NCI-H82 treated with DMSO at 0.1 percent for 48 hours (cell line): ENCODE results near the gene WNT7A.

ENCODE experiments used
- DNase-seq: peaks from one replicate; lab custom pipeline; 2025; ENCODE audit not compliant: unreplicated experiment; lab: John Stamatoyannopoulos, UW

The WNT7A gene

DNA sequence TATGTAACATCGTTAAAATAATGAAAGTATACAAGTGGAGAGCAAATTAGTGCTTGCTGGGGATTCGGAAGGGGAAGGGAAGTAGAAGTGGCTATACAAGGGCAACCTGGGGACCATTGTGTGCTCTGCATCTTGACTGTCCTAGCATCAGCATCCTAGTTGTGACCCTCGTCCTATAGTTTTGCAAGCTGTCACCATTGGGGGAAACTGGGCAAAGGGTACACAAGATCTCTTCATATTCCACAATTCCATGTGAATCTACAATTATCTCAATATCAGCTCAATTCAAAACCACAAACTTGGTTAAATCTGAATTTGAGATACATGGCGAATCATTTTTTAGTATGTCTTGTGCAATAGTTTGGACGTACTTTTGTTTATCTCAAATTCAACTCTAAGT lies 30.9 kb downstream of the WNT7A start:
- DNase-seq: no peak

DNA sequence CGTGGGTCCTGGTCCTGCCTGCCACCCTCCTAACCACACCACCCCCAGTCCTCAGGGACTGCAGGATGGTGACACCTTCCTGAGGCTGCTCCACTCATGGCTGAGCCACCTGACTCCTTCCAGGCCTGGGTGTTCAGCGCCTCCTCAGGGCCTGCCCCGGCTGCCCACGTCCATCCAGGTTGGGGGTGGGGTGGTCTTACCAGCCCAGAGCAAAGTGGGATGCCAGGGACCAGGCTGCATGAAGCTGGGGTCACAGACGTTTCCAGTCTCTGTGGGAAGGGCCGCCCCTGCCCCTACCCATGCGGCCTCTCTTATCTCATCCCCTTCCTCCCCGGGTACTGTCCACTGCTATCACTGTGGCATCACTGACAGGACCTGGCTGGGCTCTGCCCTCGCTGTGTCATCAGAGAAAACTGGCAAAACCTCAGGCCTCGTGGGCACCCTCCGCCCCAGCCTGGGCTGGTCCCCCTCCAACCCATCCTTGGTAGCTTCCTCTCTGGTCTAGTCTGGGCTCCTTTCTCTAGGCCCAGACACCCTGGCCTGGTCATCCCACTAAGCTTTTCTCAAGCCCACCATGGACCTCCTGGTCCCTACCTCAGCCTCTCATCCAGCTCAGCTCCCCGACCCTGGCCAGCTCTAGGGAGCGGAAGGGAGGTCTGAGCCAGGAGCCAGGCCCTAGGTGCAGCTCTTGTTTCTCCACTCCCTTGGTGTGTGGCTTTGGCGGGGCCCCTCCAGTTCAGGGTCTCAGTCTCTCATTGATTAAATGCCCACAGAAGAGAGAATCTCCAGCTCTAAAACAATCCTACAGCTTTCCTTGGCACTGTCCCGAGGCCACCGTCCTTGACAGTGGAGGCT lies 32.9 kb downstream of the WNT7A start:
- no peak for DNase-seq

DNA sequence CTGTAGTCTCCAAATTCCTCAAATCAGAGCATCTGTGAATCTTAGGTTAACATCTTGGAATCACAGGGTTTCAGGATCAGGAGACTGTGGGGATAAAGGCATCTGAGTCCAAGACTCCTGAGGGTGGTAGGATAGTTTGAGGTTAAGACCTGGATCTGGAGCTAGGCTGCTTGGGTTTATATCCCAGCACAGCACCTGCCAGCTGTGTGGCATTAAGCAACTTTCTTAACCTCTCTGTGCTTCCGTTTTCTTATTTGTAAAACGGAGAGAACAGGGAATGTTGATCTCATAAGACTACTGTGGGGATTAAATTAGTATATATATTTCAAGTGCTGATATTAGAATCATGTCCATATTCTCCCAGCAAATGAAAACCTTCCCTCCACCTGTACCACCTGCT lies 33.6 kb downstream of the WNT7A start:
- DNase-seq: no peak

DNA sequence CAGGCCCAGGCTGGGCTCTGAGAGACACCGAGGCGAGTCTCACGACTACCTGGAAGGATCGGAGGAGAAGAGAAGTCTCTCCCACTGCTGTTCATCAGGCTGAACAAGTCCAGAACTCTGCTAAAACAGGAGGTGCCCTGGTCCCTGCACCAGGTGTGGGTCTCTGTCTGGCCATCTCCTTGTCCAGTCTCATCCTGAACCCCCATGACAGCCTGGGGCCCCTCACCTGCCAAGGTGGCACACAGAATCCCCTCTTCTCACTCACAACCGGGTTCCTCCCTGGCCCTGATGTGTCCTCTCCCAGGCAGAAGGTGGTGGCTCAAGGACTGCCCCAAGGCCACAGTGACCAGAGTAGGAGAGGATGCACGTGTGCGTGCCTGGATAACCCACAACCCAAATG lies 34.1 kb downstream of the WNT7A start:
- no peak for DNase-seq

DNA sequence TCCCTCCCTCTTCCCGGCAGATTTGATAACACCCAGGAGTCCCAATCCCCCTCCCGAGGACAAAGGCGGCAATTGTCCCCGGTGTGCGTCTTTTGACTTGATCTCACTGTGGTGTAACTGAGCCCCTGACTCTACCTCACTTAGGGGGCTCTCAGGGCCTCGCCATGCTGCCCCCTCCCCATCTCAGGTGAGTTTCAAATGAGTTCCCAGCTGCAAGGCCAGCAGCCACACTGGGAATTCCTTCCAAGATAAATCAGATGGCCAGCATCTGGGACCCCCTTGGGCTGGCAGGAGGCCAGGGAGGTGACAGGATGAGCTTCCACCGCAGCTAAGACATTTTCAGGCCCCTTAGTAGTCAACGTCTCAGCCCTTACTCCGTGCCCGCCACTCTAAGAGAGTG lies 35.0 kb downstream of the WNT7A start:
- no peak for DNase-seq

DNA sequence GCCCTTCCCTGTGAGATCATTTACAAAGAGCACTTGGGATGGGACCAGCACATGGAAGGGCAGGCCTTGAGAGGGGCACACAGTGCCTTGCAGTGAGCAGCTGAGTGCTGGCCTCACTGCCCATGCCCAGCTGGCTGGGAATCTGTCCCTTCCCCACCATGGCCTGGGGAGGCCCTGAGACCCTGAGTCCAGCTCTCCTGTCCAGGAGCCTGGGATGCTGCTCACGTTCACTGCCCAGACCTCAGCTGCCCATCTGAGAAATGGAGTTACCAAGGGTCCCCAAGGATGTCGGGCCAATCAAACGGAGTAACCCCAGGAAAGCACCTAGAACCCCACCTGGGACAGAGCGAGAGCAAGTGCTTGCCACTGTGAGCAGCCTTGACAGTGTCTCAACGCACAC lies 35.6 kb downstream of the WNT7A start:
- DNase-seq: no peak

DNA sequence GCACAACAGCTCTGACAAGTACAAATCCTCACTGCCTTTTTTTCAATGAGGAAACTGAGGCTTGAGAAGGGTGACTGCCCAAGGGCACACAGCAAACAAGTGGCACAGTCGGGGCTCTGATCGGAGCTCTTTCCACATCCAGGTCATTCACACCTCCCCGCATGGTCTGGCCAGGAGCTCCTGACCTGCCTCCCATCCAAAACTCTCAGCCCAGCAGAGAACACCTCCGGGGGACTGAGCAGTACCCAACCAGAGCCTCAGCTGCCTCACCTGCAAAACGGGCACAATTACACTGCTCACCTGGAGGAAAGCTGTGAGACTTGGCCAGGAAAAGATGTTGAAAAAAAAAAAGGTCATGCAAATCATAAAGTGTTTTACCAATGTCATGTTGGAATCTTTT lies 36.5 kb downstream of the WNT7A start:
- DNase-seq: no peak

DNA sequence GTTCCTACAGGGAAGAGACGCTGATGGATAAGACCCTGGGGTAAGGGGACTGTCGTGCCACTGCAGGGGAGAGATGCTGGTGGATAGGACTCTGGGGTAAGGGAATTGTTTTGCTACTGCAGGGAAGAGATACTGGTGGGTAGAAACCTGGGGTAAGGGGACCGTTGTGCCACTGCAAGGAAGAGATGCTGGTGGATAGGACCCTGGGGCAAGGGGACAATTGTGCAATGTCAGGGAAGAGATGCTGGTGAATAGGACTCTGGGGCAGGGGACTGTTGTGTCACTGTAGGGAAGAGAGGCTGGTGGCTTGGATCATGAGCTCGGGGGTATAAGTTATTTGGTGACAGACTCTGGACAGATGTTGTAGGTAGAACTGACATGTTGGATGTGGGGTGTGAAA lies 37.6 kb downstream of the WNT7A start:
- no peak for DNase-seq

DNA sequence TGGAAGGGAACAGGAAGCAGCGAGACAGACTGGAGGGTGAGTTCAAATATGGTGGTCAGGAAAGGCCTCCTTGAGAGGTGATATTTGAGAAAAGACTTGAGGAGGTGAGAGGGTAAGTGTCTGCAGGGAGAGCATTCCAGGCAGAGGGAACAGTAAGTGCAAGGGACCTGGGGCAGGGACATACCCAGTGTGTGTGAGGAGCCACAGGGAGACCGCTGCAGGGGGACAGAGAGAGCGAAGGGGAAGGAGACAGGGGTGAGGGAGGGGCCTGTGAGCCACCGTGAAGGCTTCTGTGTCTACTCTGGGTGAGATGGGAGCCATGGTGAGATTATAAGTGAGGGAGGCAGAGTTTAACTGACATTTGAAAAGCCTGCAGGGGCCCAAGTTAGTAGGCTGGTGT lies 38.0 kb downstream of the WNT7A start:
- no peak for DNase-seq

DNA sequence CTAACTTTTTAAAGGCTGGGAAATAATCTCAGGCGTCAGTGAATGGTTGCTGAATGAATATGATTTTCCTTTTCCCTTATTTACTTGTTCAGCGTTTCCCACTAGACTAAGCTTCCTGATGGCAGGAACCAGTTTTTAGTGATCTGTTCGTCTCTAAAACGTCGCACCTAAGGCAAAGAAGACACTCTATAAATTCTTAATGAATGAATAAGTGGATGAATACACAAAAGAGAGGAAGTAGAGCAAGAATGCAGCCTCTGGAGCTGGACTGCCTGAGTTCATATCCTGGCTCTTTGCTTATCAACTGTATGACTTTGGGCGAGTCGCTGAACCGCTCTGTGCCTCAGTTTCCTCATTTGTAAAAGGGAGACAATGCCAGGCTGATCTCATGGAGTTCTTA lies 38.7 kb downstream of the WNT7A start:
- DNase-seq: no peak

DNA sequence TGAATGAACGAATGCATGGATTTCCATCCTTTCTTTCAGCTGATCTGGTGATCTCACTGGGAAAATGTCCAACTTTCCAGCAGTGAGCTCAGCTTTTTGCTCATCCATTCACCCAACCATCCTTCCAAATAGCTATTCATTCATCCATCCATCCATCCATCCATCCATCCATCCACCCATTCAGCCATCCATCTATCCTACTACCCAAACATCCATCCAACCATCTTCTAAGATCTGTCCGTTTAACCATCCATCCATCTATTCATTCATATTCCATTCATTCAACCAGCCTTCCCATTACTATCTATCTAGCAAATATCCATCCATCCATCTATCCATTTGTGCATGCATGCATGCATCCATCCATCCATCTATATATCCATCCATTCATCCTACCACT lies 39.4 kb downstream of the WNT7A start:
- DNase-seq: no peak

DNA sequence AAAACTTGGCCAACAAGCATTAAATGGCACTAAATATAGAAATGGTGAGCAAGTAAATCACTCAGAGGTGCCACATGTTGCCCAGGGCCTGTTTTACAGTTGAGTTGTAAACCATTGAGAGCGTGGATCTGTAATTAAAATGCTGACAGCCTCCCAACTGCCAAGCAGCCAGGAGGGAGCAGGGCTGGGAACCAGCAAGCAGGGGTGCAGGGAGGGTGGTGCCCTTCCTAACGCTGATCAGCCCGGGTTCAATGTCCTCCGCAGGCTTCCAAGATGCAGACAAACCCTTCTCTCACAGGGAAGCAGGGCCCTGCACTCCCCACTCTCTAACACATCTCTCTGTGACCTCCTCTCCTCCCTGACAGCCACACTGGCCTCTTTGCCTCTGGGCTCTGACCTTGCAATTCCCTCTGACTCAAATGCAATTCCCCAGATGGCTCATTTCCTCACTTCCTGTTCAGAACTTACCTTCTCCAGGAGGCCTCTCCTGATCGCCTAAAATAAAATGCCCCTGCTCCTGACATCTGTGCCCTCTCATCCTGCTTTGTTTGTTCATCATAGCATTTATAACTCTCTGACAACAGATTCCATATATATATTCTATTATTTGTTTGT lies 40.0 kb downstream of the WNT7A start:
- DNase-seq: no peak

DNA sequence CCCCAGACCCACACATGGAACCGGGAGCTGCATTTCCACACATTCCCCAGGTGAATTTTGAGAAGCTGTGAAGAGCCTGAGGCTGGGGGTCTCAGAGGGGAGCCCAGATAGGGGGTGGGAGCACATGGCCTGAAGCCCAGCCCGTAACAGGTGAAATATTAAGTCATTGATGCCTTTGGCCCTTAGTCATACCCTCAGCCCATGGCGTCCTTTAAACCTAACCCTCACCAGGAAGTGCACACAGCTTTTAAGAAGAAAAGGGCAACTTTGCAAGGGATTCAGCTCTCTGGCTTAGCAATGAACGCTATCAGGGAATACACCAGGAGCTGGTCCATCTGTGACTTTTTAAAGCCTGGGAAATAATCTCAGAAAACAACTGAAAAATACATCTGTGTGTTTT lies 40.6 kb downstream of the WNT7A start:
- DNase-seq: no peak

DNA sequence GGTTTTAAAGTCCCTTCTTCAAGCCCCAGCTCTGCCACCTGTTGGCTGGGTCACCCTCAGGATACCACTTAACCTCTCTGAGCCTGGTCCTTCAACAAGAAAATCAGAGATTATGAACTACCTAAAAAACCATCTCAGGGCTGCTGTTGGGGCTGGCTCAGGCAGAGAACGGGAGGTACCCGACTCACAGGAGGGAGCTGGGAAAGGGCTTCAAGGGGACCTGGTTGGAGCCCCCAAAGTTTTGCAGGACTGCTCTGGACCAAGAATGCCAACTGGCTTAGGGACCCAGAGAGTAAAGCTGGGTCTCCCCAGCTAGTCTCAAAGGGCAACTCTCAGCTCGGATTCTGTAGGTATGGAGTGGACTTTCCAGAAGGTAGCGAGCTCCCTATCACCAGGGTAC lies 41.5 kb downstream of the WNT7A start:
- no peak for DNase-seq

DNA sequence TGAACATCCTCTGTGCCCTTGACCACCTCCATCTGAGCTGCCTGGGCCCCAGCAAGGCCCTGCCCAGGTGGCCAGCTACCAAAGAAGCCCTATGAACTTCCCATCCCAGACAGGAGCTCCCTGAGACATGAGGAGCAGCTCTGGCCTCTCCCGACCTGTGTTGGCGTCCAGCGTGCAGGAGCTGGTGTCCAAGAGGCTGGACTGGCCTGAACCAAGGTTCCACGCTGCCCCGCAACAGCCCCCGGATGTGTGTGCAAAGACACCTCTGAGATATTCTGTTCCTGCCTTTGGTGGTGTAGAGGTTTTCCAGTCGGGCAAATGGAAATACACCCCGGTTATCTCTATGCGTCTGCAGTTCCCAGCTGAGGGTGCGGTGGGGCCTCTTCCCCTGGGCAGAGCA lies 42.1 kb downstream of the WNT7A start:
- no peak for DNase-seq

DNA sequence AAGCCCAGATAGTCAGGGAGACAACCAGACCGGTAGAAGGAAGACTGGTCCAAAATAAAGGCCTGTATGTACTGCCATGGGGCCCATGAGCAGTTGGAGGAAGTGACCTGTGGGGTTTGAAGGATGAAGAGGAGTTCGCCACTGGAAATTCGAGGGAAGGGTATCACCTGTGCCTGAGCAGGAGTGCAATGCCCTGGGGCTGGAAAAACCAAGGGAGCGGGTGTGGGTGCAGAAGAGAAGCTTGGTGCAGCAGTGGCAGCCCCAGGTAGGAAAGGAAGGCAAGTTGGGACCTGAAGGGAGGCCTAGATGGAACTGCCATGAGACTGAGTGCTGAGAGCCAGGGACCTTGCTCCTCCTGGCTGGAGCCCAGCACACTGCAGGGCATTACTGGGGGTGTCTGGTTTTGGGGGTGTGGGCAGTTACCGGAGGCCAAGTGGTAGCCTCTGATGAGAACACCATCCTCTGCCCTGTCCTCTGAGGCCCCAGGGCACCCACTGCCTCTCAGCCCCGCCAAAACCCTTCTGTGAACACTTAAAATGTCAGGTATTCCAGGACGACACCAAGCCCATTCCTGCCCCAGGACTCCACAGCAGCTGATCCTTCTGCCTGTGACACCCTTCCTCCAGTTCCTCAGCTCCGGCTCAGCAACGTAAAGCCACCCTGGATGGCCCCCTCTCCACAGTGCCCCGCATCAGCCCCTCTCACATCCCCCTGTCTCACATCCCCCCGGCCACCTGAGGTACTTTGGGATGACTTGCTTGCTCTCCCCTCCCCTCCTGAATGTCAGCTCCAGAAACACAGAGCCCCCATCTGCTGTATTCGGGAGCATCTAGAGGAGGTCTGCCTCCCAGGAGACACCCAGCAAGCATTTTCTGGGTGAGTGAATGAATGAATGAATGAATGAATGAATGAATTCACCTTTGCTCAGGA lies 42.9 kb downstream of the WNT7A start:
- DNase-seq: no peak

DNA sequence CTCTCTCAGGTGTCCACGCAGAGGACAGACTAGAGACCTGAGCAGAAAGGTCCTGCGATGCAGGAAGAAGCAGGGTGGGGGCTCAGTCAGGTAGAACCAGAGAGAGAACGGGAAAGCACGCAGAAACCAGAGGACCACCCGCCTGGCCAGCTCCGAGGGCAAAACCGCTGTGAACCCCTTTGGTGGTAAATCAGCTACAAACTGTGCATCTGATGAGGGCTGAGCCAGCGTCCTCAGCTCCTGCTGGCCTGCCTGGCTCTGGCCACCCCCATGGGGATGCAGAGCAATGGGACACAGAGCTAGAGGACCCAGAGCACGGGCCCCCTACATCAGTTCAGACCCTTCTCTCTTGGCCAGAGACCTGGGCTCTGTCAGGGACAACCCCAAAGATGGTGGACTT lies 44.6 kb downstream of the WNT7A start:
- no peak for DNase-seq

DNA sequence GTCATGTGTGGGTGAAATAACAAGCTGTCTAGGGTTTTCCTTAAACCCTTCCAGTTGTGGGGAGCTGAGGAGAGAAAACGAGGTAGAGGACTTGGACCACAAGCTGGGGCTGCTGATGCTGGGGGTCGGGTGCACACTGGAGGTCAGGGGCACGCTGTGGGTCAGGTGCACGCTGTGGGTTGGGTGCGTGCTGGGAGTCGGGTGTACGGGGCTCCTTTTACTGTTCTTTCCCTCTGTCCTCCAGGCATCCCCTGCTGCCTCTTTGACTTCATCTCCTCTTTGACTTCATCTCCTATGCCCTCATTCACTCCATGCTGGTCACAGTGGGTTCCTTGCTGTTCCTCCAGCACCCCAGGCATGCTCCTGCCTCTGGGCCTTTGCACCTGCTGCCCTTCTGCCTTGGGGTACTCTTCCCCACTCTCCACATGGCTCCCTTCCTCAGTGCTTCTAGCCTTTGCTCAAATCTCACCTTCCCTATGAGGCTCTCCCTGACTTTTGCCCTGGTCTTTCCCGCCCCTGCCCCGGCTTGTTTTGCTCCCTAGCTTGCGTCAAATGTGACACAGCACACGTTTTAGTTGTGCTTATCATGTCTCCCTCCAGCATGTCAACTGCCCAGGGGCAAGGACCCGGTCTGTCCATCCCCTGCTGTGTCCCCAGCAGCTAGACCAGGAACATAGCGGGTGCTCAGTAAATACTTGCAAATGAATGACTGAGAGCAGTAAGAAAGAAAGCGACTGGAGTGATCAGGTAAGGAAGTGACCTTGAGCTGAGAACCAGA lies 45.4 kb downstream of the WNT7A start:
- DNase-seq: no peak

DNA sequence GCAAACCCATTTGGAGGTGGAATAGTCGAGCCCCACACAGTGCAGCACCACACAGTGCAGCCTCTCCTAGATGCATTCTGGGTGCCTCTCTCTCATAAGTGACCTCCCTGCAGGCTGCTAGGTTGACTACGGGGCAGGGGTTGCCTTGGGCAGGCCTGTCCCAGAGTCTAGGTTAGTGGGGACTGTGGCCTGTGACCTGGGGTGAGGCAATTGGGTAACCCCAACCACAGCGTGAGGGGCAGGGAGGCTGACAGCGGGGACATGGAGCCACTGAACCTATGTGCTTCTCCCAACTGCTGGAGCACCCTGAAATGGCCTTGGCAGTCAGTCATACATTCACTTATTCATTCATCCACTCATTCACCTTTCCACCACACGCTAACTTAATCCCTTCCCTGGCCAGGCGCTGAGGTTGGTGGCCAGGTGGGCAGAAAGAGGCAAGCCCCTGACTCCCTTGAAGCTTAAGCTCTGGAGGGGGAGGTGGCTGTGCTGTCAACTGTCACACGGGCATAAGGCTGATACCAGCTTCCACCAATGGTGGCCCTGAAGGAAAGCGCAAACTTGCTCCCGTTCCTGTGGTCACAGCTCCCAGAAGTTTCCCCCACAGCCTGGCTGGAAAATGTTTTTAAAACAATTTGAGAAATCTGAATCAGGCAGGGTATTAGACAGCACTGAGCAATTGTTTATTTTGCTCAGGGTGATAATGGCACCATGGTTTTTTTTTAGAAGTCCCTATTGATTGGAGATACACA lies 46.2 kb downstream of the WNT7A start:
- no peak for DNase-seq

DNA sequence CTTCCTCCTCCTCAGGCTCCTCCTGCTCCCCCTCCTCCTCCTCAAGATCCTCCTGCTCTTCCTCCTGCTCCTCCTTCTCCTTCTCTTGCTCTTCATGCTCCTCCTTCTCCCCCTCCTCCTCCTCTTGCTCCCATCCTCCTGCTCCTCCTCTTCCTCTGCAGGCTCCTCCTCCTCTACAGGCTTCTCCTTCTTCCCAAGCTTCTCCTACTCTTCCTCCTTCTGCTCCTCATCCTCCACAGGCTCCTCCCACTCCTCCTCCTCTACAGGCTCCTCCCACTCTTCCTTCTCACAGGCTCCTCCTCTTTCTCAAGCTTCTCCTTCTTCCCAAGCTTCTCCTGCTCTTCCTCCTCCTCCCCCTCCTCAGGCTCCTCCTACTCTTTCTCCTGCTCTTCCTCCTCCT lies 47.7 kb downstream of the WNT7A start:
- DNase-seq: no peak
